HEK293 (cell line): ENCODE results near the gene OPCML.

Experiments used
- CTCF ChIA-PET: fragments of 350-600 bp; formaldehyde crosslinking; extraction: SDS; loops from one replicate; lab custom pipeline; 2021; ENCODE audit warnings: antibody characterized with exemption; lab: Yijun Ruan, JAX
- POLR2A ChIA-PET: fragments of 300-600 bp; formaldehyde crosslinking; extraction: SDS; loops from one replicate; lab custom pipeline; 2020; ENCODE audit warnings: antibody characterized with exemption, inconsistent platforms; lab: Yijun Ruan, JAX
- H3K27ac ChIP-seq: fragments of 200-500 bp; sonication (Bioruptor generic); 2 replicates; pipeline ENCODE4 v1.5.1; 2014; ENCODE audit warnings: low read depth, low read length, control low read depth, inconsistent platforms; ENCODE audit errors: extremely low read depth
- H3K36me3 ChIP-seq, 2 experiments: fragments of 200-500 bp in 1 of 2; sonication (Bioruptor generic) in 1 of 2; 1 replicate in 1 of 2; 2 replicates in 1 of 2; pipeline ENCODE4 v1.5.1; 2014 to 2017; ENCODE audit warnings: inconsistent platforms in 2 of 2, low read length in 2 of 2; ENCODE audit not compliant: control insufficient read depth in 2 of 2, insufficient read depth in 1 of 2
- H3K4me1 ChIP-seq: fragments of 200-500 bp; sonication (Bioruptor generic); 2 replicates; pipeline ENCODE4 v1.5.1; 2014; ENCODE audit warnings: mild to moderate bottlenecking, low read length, inconsistent platforms; ENCODE audit not compliant: control insufficient read depth, insufficient read depth
- H3K4me3 ChIP-seq: 2 replicates; pipeline ENCODE4 v1.5.1; 2011; ENCODE audit warnings: low read depth, mild to moderate bottlenecking, control low read depth, low read length, moderate library complexity
- H3K9me3 ChIP-seq: fragments of 200-500 bp; sonication (Bioruptor generic); 2 replicates; pipeline ENCODE4 v1.5.1; 2014; ENCODE audit warnings: low read depth, low read length, inconsistent platforms; ENCODE audit not compliant: control insufficient read depth, insufficient read depth
- BCL11B ChIP-seq: fragments of 450-650 bp; formaldehyde crosslinking; IDR thresholded peaks from 2 replicates; pipeline ENCODE4 v1.5.1; 2016; ENCODE audit warnings: low read depth, missing biosample characterization, missing genetic modification characterization
- GFI1B ChIP-seq: fragments of 450-650 bp; formaldehyde crosslinking; IDR thresholded peaks from 2 replicates; pipeline ENCODE4 v1.5.1; 2016; ENCODE audit warnings: missing biosample characterization, missing genetic modification characterization
- GLIS2 ChIP-seq: fragments of 450-650 bp; formaldehyde crosslinking; IDR thresholded peaks from 2 replicates; pipeline ENCODE4 v1.5.1; 2016; ENCODE audit warnings: missing biosample characterization, missing genetic modification characterization
- HIC1 ChIP-seq: fragments of 450-650 bp; formaldehyde crosslinking; IDR thresholded peaks from 2 replicates; pipeline ENCODE4 v1.5.1; 2016; ENCODE audit warnings: missing biosample characterization, missing genetic modification characterization
- KLF16 ChIP-seq: fragments of 450-650 bp; formaldehyde crosslinking; IDR thresholded peaks from 2 replicates; pipeline ENCODE4 v1.5.1; 2017; ENCODE audit warnings: missing biosample characterization, missing genetic modification characterization
- MYNN ChIP-seq: fragments of 450-650 bp; formaldehyde crosslinking; IDR thresholded peaks from 2 replicates; pipeline ENCODE4 v1.5.1; 2016; ENCODE audit warnings: missing biosample characterization, missing genetic modification characterization, borderline replicate concordance
- PRDM4 ChIP-seq: fragments of 450-650 bp; formaldehyde crosslinking; IDR thresholded peaks from 2 replicates; pipeline ENCODE4 v1.5.1; 2017; ENCODE audit warnings: missing biosample characterization, missing genetic modification characterization
- TCF7L2 ChIP-seq: IDR thresholded peaks from 2 replicates; pipeline ENCODE4 v1.6.1; 2011; ENCODE audit warnings: low read depth, mild to moderate bottlenecking, inconsistent platforms, low read length, moderate library complexity, borderline replicate concordance
- ZBTB6 ChIP-seq: fragments of 450-650 bp; formaldehyde crosslinking; IDR thresholded peaks from 2 replicates; pipeline ENCODE4 v1.5.1; 2017; ENCODE audit warnings: missing biosample characterization, missing genetic modification characterization
- ZNF24 ChIP-seq: fragments of 450-650 bp; formaldehyde crosslinking; IDR thresholded peaks from 2 replicates; pipeline ENCODE4 v1.5.1; 2016; ENCODE audit warnings: missing biosample characterization, missing genetic modification characterization
- ZNF404 ChIP-seq: fragments of 450-650 bp; formaldehyde crosslinking; IDR thresholded peaks from 2 replicates; pipeline ENCODE4 v1.5.1; 2017; ENCODE audit warnings: missing biosample characterization, missing genetic modification characterization
- ZNF426 ChIP-seq: fragments of 450-650 bp; formaldehyde crosslinking; IDR thresholded peaks from 2 replicates; pipeline ENCODE4 v1.5.1; 2017; ENCODE audit warnings: missing biosample characterization, missing genetic modification characterization, mild to moderate bottlenecking, inconsistent platforms, moderate library complexity
- ZNF510 ChIP-seq: fragments of 450-650 bp; formaldehyde crosslinking; IDR thresholded peaks from 2 replicates; pipeline ENCODE4 v1.5.1; 2018; ENCODE audit warnings: mild to moderate bottlenecking, missing genetic modification characterization, missing biosample characterization; ENCODE audit not compliant: insufficient replicate concordance
- ZNF530 ChIP-seq: fragments of 450-650 bp; formaldehyde crosslinking; IDR thresholded peaks from 2 replicates; pipeline ENCODE4 v1.5.1; 2016; ENCODE audit warnings: low read depth, missing biosample characterization, missing genetic modification characterization
- ZNF580 ChIP-seq: fragments of 450-650 bp; formaldehyde crosslinking; IDR thresholded peaks from 2 replicates; pipeline ENCODE4 v1.5.1; 2016; ENCODE audit warnings: missing biosample characterization, missing genetic modification characterization
- ZNF596 ChIP-seq: fragments of 450-650 bp; IDR thresholded peaks from 2 replicates; pipeline ENCODE4 v1.5.0; 2018; ENCODE audit warnings: missing biosample characterization, mild to moderate bottlenecking, missing genetic modification characterization, moderate library complexity
- ZNF623 ChIP-seq: fragments of 450-650 bp; formaldehyde crosslinking; IDR thresholded peaks from 2 replicates; pipeline ENCODE4 v1.5.1; 2016; ENCODE audit warnings: missing biosample characterization, missing genetic modification characterization
- ZNF660 ChIP-seq: fragments of 450-650 bp; IDR thresholded peaks from 2 replicates; pipeline ENCODE4 v1.5.1; 2018; ENCODE audit warnings: missing biosample characterization, mild to moderate bottlenecking, missing genetic modification characterization
- ZNF677 ChIP-seq: fragments of 450-650 bp; IDR thresholded peaks from 2 replicates; pipeline ENCODE4 v1.5.0; 2018; ENCODE audit warnings: missing biosample characterization, mild to moderate bottlenecking, missing genetic modification characterization, moderate library complexity
- ZNF843 ChIP-seq: fragments of 450-650 bp; formaldehyde crosslinking; IDR thresholded peaks from 2 replicates; pipeline ENCODE4 v1.5.1; 2016; ENCODE audit warnings: missing biosample characterization, missing genetic modification characterization

The OPCML gene

GRCh38 chr11:133122256-133122655 lies 410.0 kb downstream of the OPCML start (continued):
- TF ChIP-seq ZNF426 = no peak
- no peak for TF ChIP-seq ZBTB6 (tag by site-specific recombination)
- no peak for TF ChIP-seq GFI1B (tag by site-specific recombination)
- no peak for TF ChIP-seq KLF16 (tag by site-specific recombination)
- TF ChIP-seq ZNF660 (tag by site-specific recombination) = no peak

- POLR2A ChIA-PET = no interaction called here
Measured at GRCh38 chr11:133118563-133119268, 413.6 kb downstream of the OPCML start.

More at GRCh38 chr11:133118563-133119268, 413.6 kb downstream of the OPCML start:
- H3K27ac ChIP-seq = no peak overlapping the region
- TF ChIP-seq GLIS2 (tag by site-specific recombination) (no peak), ZNF623 (tag by site-specific recombination) (no peak), ZNF510 (tag by site-specific recombination) (no peak), ZNF677 (tag by site-specific recombination) (no peak), ZNF24 (no peak), ZNF843 (tag by site-specific recombination) (no peak), BCL11B (tag by site-specific recombination) (no peak), ZNF580 (no peak), PRDM4 (no peak), HIC1 (tag by site-specific recombination) (no peak), MYNN (tag by site-specific recombination) (no peak), ZNF404 (tag by site-specific recombination) (no peak), ZNF530 (no peak), TCF7L2 (no peak), ZNF596 (tag by site-specific recombination) (no peak)
- TF ChIP-seq, all 188 proteins: peak for 0
- CTCF ChIA-PET = interaction anchor here (0.7 kb wide), 2 partner anchors 719 to 1109 kb away, joined by 3 to 6 read pairs; no protein-coding TSS in a partner anchor
- no peaks in the 10 kb centered on the region for H3K36me3 ChIP-seq
- H3K9me3 ChIP-seq = no peaks in the 10 kb centered on the region
- H3K4me1 ChIP-seq = no peaks in the 10 kb centered on the region
- no peak overlapping the region for H3K4me3 ChIP-seq
